ENCODE data around the gene NUP210. TPM values are rescaled to one million over a fixed set of nuclear protein-coding genes. Genes with fewer than 3 reads are reported as not detected.

The NUP210 gene
- polyA plus RNA-seq, 1 donor: 26.0 TPM

DNA sequence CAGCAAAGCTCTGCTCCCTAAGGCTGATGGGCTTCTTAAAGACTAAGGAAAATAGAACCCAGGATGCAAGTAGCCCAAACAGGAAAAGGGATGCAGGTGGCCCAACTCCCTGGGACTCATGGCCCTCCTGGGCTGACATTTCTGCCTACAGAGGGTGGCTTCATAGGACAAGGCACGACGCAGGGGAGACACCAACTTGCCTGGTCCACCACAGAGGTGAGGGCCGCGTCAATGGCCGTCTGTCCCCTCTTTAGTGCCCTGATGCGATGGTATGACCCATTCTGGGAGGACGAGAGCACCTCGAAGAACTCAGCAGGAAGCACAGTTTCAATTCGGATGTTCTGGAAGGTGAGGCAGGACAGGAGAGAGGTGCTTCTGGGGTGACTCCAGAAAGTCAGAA is 44.0 kb downstream of the NUP210 start:
- WGBS (ENCODE audit: insufficient coverage, low lambda C conversion rate): no CpG with 5 or more reads among the region's 9 CpGs
- DNase-seq: no peak
- peaks cover 61% of the 10 kb centered on the region for H3K36me3 ChIP-seq (ENCODE audit: control insufficient read depth, insufficient read depth, low read length)

DNA sequence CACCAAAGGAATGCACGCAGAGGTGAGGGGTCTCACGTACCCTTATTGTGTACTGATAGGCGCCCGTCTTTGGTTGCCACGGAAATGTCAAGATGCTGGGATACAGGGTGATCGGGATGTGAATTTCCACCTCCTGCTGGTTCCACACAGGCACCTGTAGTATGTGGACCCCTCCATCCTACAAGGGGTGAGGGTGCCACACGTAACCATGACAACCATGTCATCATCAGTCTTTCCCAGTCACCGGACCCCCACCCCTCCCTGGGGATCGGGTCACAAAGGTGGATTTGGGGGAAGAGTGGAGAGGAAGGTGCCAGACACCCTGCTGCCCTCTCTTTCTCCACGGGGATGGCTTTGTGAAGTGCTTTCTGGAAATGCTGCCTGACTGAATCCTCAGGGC is 44.7 kb downstream of the NUP210 start:
- H3K4me3 ChIP-seq (ENCODE audit: low read length): no peak overlapping the region
- no CpG with 5 or more reads among the region's 10 CpGs for WGBS (ENCODE audit: insufficient coverage, low lambda C conversion rate)
- no peak overlapping the region for H3K27ac ChIP-seq (ENCODE audit: low read length)
- H3K4me1 ChIP-seq (ENCODE audit: control insufficient read depth, insufficient read depth, low read length): peaks cover 8% of the 10 kb centered on the region
- peaks cover 62% of the 10 kb centered on the region for H3K36me3 ChIP-seq (ENCODE audit: control insufficient read depth, insufficient read depth, low read length)
- no peaks in the 10 kb centered on the region for H3K9me3 ChIP-seq (ENCODE audit: control insufficient read depth, low read depth, low read length)
- DNase-seq: no peak
- H3K27me3 ChIP-seq (ENCODE audit: control insufficient read depth, insufficient read depth, low read length): no peaks in the 10 kb centered on the region

More for the DNA sequence above, 44.0 kb downstream of the NUP210 start:
- Histone ChIP-seq H3K27me3 (ENCODE audit: control insufficient read depth, insufficient read depth, low read length) (no peaks in the 10 kb centered on the region), H3K4me1 (ENCODE audit: control insufficient read depth, insufficient read depth, low read length) (peaks cover 8% of the 10 kb centered on the region), H3K9me3 (ENCODE audit: control insufficient read depth, low read depth, low read length) (no peaks in the 10 kb centered on the region), H3K4me3 (ENCODE audit: low read length) (no peak overlapping the region), H3K27ac (ENCODE audit: low read length) (no peak overlapping the region)

DNA sequence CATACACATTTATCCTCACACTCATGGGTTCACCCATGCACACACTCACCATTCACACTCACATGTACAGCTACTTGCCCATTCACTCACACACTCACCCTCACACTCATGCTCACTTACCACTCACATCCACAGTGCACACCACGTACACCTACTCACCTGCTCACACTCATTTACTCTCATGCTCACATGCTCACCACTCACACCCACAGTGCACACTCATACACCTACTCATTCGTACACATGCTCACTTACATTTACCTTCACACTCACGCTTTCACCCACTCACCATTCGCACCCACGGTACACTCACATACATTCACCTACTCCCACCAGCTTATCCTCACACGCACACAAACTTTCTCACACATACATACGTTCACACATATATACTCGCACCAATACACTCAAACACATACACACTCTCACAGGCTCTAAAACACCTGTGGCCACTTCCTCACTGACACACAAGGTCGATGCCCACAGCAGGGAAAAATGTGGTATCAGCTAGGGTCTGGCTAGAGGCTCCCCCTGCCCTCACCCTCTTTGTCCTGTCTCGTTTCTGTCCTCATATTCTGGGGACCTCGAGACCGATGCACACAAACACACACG is 46.0 kb downstream of the NUP210 start:
- H3K4me3 ChIP-seq (ENCODE audit: low read length): no peak overlapping the region
- no peaks in the 10 kb centered on the region for H3K9me3 ChIP-seq (ENCODE audit: control insufficient read depth, low read depth, low read length)
- H3K4me1 ChIP-seq (ENCODE audit: control insufficient read depth, insufficient read depth, low read length): peaks cover 8% of the 10 kb centered on the region
- peaks cover 67% of the 10 kb centered on the region for H3K36me3 ChIP-seq (ENCODE audit: control insufficient read depth, insufficient read depth, low read length)
- WGBS (ENCODE audit: insufficient coverage, low lambda C conversion rate): 97% methylated on average over 6 of the region's 13 CpGs
- H3K27me3 ChIP-seq (ENCODE audit: control insufficient read depth, insufficient read depth, low read length): no peaks in the 10 kb centered on the region
- no peak for DNase-seq
- H3K27ac ChIP-seq (ENCODE audit: low read length): no peak overlapping the region

DNA sequence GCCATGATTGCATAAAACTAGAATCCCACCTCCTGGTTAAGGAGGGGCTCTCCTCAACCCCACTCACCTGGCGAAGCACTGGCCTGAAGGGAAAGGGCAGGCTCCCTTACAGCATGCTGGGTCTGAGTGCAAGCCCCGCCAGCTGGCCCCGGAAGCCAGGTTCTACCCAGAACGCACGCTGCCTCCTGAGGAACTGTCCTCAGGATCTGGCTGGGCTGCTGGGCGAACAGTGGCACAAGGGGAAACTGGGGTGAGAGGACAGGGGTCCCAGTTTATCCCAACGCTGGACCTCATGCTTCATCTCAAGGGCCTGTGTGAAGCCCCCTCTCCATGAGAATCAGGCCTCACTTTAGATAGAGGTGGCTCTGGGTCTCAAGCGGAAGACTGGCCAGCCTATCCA is 47.5 kb downstream of the NUP210 start:
- no peak overlapping the region for H3K27ac ChIP-seq (ENCODE audit: low read length)
- H3K9me3 ChIP-seq (ENCODE audit: control insufficient read depth, low read depth, low read length): no peaks in the 10 kb centered on the region
- no peak for DNase-seq
- H3K36me3 ChIP-seq (ENCODE audit: control insufficient read depth, insufficient read depth, low read length): peaks cover 63% of the 10 kb centered on the region
- H3K27me3 ChIP-seq (ENCODE audit: control insufficient read depth, insufficient read depth, low read length): no peaks in the 10 kb centered on the region
- no peak overlapping the region for H3K4me3 ChIP-seq (ENCODE audit: low read length)
- no peaks in the 10 kb centered on the region for H3K4me1 ChIP-seq (ENCODE audit: control insufficient read depth, insufficient read depth, low read length)
- WGBS (ENCODE audit: insufficient coverage, low lambda C conversion rate): no CpG with 5 or more reads among the region's 8 CpGs

DNA sequence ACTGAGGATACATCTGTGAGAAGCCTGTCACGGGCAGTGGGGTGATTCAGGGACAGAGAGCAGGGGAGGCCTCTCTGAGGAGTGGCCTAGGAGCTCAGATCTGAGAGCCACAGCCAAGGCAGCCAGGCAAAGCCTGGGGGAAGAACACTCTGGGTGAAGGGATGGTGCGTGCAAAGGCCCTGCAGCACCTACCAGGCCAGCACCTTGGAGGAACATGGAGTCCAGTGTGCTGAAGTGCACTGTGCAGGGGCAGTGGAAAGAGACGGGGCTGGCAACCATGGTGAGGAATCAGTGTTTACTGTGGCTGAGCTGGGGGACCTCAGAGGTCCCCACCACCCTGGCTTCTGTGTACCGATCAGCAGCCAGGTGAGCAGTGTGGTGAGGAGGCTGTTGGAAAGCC is 48.0 kb downstream of the NUP210 start:
- Histone ChIP-seq H3K27me3 (ENCODE audit: control insufficient read depth, insufficient read depth, low read length) (no peaks in the 10 kb centered on the region), H3K4me1 (ENCODE audit: control insufficient read depth, insufficient read depth, low read length) (no peaks in the 10 kb centered on the region), H3K9me3 (ENCODE audit: control insufficient read depth, low read depth, low read length) (no peaks in the 10 kb centered on the region), H3K4me3 (ENCODE audit: low read length) (no peak overlapping the region), H3K27ac (ENCODE audit: low read length) (no peak overlapping the region), H3K36me3 (ENCODE audit: control insufficient read depth, insufficient read depth, low read length) (peaks cover 66% of the 10 kb centered on the region)
- WGBS (ENCODE audit: insufficient coverage, low lambda C conversion rate): no CpG with 5 or more reads among the region's 4 CpGs
- DNase-seq: no peak

DNA sequence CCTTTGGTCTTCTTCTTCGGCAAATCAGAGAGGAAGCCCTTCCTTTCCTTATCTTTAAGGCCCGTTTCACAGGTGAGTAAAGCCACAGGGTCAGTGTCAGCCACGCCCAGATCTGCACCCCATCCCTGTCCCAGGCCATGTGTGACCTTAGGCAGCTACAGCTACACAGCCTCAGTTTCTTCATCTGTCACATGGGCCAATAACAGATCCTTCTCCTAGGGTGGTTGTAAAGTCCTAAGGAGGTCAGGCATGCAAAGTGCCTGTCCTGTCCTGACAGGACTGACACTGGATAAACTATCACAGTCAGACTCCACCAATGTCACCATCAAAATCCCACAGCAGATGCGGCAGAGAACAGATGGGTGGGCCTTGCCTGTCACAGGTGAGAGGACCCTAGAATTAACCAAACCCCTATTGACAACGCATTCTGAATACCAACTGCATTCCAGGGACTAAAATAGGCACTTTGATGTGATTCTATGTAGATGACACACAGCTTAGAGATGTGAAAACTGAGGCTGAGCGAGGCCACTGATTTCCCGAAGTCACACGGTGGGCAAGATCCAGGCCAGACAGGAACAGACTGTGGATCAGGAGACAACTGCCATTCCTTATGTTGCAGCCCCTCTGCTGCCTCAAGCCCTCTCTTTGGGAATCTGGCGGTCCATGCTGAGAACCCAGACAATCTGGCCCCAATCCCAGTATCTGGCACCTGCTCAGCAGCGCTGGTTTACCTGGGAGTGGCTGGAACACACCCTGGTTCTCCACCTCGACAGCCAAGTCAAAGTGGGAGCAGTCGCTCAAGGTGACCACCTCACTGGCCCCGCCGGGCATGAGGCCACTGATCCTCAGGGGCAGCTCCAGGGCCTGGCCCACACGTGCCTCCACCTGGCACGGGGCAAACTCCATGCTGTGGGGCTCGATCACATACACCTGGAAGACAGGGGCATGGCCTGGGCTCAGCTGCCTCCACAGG is 48.7 kb downstream of the NUP210 start:
- Histone ChIP-seq H3K9me3 (ENCODE audit: control insufficient read depth, low read depth, low read length) (no peaks in the 10 kb centered on the region), H3K27me3 (ENCODE audit: control insufficient read depth, insufficient read depth, low read length) (no peaks in the 10 kb centered on the region), H3K4me1 (ENCODE audit: control insufficient read depth, insufficient read depth, low read length) (no peaks in the 10 kb centered on the region), H3K27ac (ENCODE audit: low read length) (no peak overlapping the region), H3K36me3 (ENCODE audit: control insufficient read depth, insufficient read depth, low read length) (peaks cover 66% of the 10 kb centered on the region), H3K4me3 (ENCODE audit: low read length) (no peak overlapping the region)
- DNase-seq: no peak
- no CpG with 5 or more reads among the region's 17 CpGs for WGBS (ENCODE audit: insufficient coverage, low lambda C conversion rate)

DNA sequence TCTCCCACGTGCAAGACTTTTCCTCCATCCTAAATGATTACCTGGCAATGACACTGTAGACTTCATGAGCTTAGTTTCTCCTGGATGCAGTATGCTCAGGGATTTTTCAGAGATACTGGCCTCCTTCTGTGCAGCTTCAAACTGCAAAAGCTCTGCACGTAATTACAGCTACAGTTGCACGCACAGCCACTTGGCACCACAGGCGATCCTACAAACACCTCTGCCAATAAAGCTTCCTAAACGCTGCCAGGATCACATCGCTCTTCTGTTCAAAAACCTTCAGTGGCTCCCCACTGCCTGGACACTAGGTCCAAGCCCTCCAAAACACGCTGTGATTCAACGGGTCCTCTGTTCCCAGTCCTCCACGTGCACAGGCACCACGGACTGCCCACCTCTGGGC is 49.5 kb downstream of the NUP210 start:
- DNase-seq: no peak
- Histone ChIP-seq H3K27me3 (ENCODE audit: control insufficient read depth, insufficient read depth, low read length) (no peaks in the 10 kb centered on the region), H3K9me3 (ENCODE audit: control insufficient read depth, low read depth, low read length) (no peaks in the 10 kb centered on the region), H3K36me3 (ENCODE audit: control insufficient read depth, insufficient read depth, low read length) (peaks cover 63% of the 10 kb centered on the region), H3K27ac (ENCODE audit: low read length) (no peak overlapping the region), H3K4me1 (ENCODE audit: control insufficient read depth, insufficient read depth, low read length) (no peaks in the 10 kb centered on the region), H3K4me3 (ENCODE audit: low read length) (no peak overlapping the region)
- no CpG with 5 or more reads among the region's 10 CpGs for WGBS (ENCODE audit: insufficient coverage, low lambda C conversion rate)

DNA sequence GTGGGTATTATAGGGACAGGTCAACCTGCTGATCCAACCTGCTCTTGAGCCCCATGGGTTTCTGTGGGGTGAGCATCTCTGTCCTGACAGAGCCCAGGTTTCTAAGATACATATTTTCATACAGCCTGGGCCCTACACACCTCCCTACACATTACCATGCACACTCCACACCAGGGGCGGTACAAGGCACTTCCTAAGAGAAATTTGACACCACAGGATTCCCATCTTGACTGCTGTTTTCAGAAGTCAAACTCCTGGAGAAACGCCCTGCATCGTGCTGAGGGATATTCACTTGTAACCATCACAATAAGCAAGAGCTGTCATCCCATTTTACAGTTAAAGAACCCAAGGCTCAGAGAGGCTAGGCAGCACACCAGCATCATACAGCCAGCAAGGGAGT is 50.1 kb downstream of the NUP210 start:
- no peaks in the 10 kb centered on the region for H3K27me3 ChIP-seq (ENCODE audit: control insufficient read depth, insufficient read depth, low read length)
- H3K9me3 ChIP-seq (ENCODE audit: control insufficient read depth, low read depth, low read length): no peaks in the 10 kb centered on the region
- no peak overlapping the region for H3K4me3 ChIP-seq (ENCODE audit: low read length)
- no peak overlapping the region for H3K27ac ChIP-seq (ENCODE audit: low read length)
- WGBS (ENCODE audit: insufficient coverage, low lambda C conversion rate): 60% methylated on average over 1 of the region's 3 CpGs
- H3K4me1 ChIP-seq (ENCODE audit: control insufficient read depth, insufficient read depth, low read length): no peaks in the 10 kb centered on the region
- DNase-seq: no peak
- H3K36me3 ChIP-seq (ENCODE audit: control insufficient read depth, insufficient read depth, low read length): peaks cover 62% of the 10 kb centered on the region

DNA sequence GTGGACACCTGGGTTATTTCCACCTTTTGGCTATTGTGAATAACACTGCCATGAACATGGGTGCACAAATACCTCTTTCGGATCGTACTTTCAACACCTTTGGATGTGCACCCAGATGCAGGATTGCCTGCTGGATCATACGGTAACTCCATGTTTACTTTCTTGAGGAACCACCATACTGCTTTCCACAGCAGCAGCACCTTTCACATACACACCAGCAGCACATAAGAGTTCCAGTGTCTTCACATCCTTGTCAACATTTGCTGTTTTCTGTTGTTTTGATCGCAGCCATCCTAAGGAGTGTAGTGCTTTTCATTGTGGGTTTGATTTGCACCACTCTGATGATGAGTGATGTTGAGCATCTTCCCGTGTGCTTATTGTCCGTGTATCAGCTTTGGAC is 51.3 kb downstream of the NUP210 start:
- H3K4me1 ChIP-seq (ENCODE audit: control insufficient read depth, insufficient read depth, low read length): peaks cover under 1% of the 10 kb centered on the region
- WGBS (ENCODE audit: insufficient coverage, low lambda C conversion rate): no CpG with 5 or more reads among the region's 6 CpGs
- no peak overlapping the region for H3K4me3 ChIP-seq (ENCODE audit: low read length)
- peaks cover 53% of the 10 kb centered on the region for H3K36me3 ChIP-seq (ENCODE audit: control insufficient read depth, insufficient read depth, low read length)
- no peaks in the 10 kb centered on the region for H3K27me3 ChIP-seq (ENCODE audit: control insufficient read depth, insufficient read depth, low read length)
- no peaks in the 10 kb centered on the region for H3K9me3 ChIP-seq (ENCODE audit: control insufficient read depth, low read depth, low read length)
- no peak for DNase-seq
- no peak overlapping the region for H3K27ac ChIP-seq (ENCODE audit: low read length)

DNA sequence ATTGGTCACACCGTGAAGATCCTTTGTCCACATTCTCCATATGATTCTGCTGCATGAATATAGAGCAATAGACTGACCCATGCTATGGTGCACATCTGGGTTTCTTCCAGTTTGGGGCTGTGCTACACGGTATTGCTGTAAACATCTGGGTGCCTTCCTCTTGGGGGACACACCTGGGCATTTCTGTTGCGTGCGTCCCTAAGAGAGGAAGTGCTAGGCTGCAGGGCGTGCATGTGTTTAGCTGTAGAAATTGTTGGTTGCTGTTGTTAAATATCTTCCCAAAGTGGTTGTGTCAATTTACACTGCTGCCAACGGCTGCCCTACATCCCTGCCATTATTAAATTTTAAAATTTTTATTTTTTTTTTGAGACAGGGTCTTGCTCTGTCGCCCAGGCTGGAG is 52.4 kb downstream of the NUP210 start:
- no peak overlapping the region for H3K27ac ChIP-seq (ENCODE audit: low read length)
- H3K4me3 ChIP-seq (ENCODE audit: low read length): no peak overlapping the region
- H3K4me1 ChIP-seq (ENCODE audit: control insufficient read depth, insufficient read depth, low read length): peaks cover 2% of the 10 kb centered on the region
- no peaks in the 10 kb centered on the region for H3K27me3 ChIP-seq (ENCODE audit: control insufficient read depth, insufficient read depth, low read length)
- no peak for DNase-seq
- no CpG with 5 or more reads among the region's 7 CpGs for WGBS (ENCODE audit: insufficient coverage, low lambda C conversion rate)
- H3K36me3 ChIP-seq (ENCODE audit: control insufficient read depth, insufficient read depth, low read length): peaks cover 50% of the 10 kb centered on the region
- H3K9me3 ChIP-seq (ENCODE audit: control insufficient read depth, low read depth, low read length): no peaks in the 10 kb centered on the region

Data from large intestine (tissue), 3 donors.